Measurements from ENCODE around the gene PLEKHN1.
"Not testable (repeated sequence)": the region's sequence is repeated elsewhere in the genome, so short reads cannot be mapped to it uniquely, and the experiment has no call there.

The PLEKHN1 gene

DNA sequence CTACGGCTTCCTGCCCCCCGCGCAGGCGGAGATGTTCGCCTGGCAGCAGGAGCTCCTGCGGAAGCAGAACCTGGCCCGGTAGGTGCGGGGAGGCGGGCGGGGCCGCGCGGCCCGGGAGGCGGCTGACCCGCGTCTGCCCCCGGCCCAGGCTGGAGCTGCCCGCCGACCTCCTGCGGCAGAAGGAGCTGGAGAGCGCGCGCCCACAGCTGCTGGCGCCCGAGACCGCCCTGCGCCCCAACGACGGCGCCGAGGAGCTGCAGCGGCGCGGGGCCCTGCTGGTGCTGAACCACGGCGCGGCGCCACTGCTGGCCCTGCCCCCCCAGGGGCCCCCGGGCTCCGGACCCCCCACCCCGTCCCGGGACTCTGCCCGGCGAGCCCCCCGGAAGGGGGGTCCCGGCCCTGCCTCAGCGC is 23.9 kb upstream of the PLEKHN1 start:
- DNase-seq (ENCODE audit: low read depth, low spot score): no peak

DNA sequence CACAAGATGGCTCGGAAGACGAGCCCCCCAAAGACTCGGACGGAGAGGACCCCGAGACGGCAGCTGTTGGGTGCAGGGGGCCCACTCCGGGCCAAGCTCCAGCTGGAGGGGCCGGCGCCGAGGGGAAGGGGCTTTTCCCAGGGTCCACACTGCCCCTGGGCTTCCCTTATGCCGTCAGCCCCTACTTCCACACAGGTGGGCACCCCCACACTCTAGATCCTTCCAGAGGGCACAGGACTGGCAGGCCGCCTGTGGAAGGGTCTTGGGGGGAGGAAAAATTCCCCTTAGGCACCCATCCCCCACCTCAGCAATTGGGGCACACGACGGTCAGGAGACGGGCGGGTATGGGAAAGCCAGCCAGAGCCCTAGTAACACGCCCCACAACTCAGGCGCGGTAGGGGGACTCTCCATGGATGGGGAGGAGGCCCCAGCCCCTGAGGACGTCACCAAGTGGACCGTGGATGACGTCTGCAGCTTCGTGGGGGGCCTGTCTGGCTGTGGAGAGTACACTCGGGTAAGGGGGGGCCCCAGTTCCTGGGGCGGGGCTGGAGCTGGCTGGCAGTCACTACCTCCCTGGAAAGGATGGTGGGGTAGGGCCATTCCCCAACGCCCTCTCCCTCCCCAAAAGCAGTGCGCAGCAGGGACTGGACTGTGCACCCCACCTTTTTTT is 23.3 kb upstream of the PLEKHN1 start:
- DNase-seq (ENCODE audit: low read depth, low spot score): no peak

DNA sequence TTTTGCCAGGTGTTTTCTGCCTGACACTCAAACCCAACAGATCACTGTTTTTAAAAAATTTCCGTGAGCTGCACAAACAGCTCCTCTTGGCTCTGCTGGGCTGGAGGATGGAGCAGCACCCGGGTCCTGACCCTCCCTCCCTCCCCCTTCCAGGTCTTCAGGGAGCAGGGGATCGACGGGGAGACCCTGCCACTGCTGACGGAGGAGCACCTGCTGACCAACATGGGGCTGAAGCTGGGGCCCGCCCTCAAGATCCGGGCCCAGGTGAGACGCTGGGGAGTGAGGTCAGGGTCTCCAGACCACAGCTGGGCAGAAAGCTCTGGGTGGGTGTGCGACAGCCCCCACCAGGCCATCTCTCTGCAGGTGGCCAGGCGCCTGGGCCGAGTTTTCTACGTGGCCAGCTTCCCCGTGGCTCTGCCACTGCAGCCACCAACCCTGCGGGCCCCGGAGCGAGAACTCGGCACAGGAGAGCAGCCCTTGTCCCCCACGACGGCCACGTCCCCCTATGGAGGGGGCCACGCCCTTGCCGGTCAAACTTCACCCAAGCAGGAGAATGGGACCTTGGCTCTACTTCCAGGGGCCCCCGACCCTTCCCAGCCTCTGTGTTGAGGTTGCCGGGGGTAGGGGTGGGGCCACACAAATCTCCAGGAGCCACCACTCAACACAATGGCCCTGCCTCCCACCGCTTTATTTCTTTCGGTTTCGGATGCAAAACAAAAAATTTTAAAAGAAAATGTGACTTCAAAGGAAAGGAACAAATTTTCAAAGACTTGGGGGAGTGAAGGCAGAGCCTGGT is 22.5 kb upstream of the PLEKHN1 start:
- DNase-seq (ENCODE audit: low read depth, low spot score): no peak

- peak; percentile 67 for DNase-seq (ENCODE audit: low read depth, low spot score)
These were observed 21.6 kb upstream of the PLEKHN1 start for GRCh38 chr1:944341-945325.

GRCh38 chr1:945688-946556 is 20.4 kb upstream of the PLEKHN1 start:
- no peak for DNase-seq (ENCODE audit: low read depth, low spot score)

DNA sequence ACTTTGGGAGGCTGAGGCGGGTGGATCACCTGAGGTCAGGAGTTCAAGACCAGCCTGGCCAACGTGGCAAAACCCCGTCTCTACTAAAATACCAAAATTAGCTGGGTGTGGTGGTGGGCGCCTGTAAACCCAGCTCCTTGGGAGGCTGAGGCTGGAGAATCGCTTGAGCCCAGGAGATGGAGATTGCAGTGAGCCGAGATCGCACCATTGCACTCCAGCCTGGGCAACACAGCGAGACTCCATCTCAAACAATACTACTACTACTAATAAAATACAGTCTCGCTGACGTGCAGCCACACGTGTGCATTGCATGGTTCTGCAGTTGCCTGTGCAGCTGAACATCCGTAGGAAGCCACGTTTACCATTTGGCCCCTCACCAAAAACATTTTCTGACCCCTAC is 19.5 kb upstream of the PLEKHN1 start:
- DNase-seq (ENCODE audit: low read depth, low spot score): not testable (repeated sequence)

- DNase-seq (ENCODE audit: low read depth, low spot score): no peak
These were observed 18.3 kb upstream of the PLEKHN1 start for GRCh38 chr1:947958-948357.

GRCh38 chr1:950268-950667 is 16.0 kb upstream of the PLEKHN1 start:
- no peak for DNase-seq (ENCODE audit: low read depth, low spot score)

GRCh38 chr1:950881-951280 is 15.4 kb upstream of the PLEKHN1 start:
- DNase-seq (ENCODE audit: low read depth, low spot score): no peak

DNA sequence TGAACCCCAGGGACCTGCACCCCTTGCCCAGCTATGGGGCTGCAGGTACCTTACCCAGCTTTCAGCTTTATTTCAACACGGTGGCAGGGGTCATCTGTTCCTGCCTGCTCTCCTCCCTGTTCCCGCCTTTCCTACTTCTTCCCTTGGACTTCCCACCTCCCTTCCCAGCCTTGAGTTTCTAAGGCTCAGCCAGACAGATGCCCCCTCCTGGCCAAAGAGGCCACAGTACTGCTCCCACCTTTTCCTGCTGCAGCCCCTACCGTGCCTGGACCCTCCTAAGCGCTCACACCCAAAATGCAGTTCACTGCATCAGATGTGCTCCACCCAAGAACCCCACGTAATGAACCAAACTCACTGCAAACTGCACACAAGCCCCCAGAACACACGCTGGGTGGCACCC is 14.9 kb upstream of the PLEKHN1 start:
- DNase-seq (ENCODE audit: low read depth, low spot score): no peak

DNA sequence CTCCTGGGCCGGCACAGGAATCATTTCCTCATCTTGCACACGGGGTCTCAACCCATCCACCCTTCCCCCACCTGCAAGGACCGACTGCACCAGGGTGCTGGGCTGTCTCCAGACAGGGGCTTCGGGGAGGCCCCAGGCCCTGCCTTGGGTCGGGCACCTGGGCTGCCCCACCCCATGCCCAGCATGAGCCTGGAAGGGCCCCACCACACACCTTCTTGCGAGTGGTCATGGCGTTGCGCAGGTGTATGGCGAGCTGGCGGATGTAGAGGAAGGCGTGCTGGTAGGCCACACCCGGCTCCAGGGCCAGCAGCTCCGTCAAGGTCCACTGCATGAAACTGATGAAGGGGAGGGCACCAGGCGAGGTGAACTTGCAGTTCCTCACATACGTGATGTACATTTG is 14.1 kb upstream of the PLEKHN1 start:
- no peak for DNase-seq (ENCODE audit: low read depth, low spot score)

DNA sequence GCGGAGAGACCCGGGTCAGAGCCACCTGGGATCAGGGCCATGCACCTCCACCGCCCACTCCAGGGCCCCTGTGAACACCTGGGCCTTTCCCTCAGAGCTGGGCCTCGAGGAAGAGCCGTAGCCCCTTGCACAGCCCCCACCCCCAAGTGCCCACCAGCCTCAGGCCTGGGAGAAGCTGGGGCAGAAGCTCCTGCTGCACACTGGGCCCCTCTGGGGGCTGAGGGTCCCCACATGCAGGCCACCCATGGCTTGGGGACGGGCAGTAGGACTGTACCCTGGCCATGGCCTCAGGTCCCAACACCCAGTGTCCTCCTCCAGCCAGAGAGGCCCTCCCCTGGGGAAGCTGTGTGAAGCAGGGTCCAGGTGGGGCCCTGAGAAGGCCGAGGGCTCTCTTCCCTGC is 13.7 kb upstream of the PLEKHN1 start:
- no peak for DNase-seq (ENCODE audit: low read depth, low spot score)

- DNase-seq (ENCODE audit: low read depth, low spot score): no peak
These were observed 12.6 kb upstream of the PLEKHN1 start for GRCh38 chr1:953524-954320.

GRCh38 chr1:954927-955326 is 11.4 kb upstream of the PLEKHN1 start:
- no peak for DNase-seq (ENCODE audit: low read depth, low spot score)

DNA sequence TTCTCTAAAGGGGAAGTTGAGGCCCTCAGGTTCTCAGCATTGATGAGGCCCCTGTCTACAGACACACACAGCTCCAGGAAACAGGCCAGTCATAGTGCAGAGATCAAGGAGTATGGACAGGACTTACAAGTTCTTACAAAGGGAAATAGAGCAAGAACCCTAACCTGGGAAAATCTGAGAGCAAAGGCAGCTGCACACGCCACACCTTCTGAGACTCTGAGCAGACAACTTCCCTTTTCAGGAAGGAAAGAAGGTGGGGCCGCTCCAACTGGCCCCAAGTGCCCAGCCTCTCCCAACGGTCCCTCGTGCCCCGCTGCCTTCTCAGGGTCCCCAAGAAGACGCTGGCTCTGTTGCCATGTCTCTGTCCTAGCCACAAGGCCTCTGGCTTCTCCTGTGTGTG is 10.8 kb upstream of the PLEKHN1 start:
- DNase-seq (ENCODE audit: low read depth, low spot score): no peak

DNA sequence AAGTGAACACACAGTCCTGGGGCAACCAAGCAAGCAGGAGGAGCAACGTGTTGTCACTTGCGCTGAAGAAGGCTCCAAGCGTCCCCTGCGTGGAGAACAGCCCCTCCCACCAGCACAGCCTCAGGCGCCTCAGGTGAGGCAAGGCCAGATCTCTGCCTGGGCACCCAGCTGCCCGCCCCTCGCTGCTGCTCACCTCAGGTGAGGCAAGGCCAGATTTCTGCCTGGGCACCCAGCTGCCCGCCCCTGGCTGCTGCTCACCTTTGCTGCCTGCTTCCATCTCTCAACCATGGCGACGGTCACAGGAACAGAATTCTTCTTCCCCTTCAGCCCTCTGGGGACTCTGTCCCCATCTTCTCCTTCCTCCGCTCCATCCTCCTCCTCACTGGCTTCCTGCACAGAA is 9.6 kb upstream of the PLEKHN1 start:
- no peak for DNase-seq (ENCODE audit: low read depth, low spot score)

DNA sequence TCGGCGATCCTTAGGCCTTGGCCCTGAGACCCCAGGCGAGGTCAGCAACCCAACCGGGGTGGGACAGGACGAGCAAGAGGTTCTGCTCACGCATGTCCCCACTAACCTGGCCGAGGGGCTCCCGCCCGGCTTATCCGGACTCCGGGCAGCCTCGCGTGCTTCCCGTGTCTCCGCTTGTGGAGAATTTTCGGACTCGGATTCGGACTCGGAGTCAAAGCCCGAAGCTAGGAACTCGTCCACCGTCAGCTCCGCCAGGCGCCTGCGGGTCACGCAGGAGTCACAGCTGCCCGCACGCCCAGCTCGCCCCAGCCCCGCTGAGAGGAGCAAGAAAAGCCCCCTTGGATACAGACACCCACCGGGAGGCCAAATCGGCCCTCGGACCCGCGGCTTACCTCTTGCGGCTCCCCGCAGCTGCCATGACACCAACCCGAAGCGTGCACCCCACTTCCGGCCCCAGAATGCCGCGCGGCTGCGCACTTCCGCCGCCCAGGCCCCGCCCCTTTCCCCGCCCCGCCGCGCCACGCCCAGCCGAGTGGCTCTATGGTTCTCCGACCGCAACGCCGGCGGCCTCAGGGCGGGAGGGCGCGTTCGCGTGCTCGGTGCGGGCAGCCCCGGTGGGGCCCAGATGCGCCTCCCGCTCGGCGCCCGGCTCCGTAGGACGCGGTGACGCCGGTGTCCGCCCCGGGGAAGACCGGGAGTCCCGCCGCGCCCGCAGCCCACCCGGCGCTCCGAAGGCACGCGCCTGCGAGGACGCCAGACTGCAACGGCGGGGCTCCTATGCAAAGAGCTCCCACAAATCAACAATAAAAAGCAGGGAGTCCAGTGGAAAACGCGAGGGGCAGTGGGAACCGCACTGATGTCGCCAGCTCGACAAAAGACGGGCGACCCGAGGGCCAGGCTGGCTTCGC is 7.2 kb upstream of the PLEKHN1 start, which contains the start of gene NOC2L:
Gene NOC2L (minus strand): TSS at position 434 of the 908 bp plus-strand sequence. CDS start 16 bp downstream, at position 418.
- DNase-seq (ENCODE audit: low read depth, low spot score): no peak

- no peak for DNase-seq (ENCODE audit: low read depth, low spot score)
These were observed 6.4 kb upstream of the PLEKHN1 start for GRCh38 chr1:959731-960362.

Data from smooth muscle cell of the brain vasculature (primary cell).